Upper lobe of left lung (tissue), 6 donors: ENCODE data around the gene RUNX2. TPM values are rescaled to one million over a fixed set of nuclear protein-coding genes. Genes with fewer than 3 reads are reported as not detected.
A peak's percentile ranks its signal among the peaks of the same experiment; 100 is the strongest.
"Not testable (repeated sequence)": the region's sequence is repeated elsewhere in the genome, so short reads cannot be mapped to it uniquely, and the experiment has no call there.

Source experiments
- ATAC-seq, 2 donors: fragments of 200-7000 bp; cut with Tn5 transposase; one replicate each; pipeline ENCODE4 v1.9.1; 2022; ENCODE audit warnings: mild to moderate bottlenecking in 2 of 2, moderate library complexity in 2 of 2; ENCODE audit not compliant: low FRiP score in 2 of 2
- DNase-seq, 2 donors: peaks; one replicate each; pipeline ENCODE4 v3.0.0-alpha.2; 2019 to 2020
- H3K27ac ChIP-seq, 4 donors: fragments of 200-600 bp; sonication (generic); one replicate each; pipeline ENCODE4 v1.5.1; 2016 to 2019
- H3K27me3 ChIP-seq, 4 donors: fragments of 200-600 bp; sonication (generic); one replicate each; pipeline ENCODE4 v1.5.1; 2017 to 2019
- H3K36me3 ChIP-seq, 4 donors: fragments of 200-600 bp; sonication (generic); one replicate each; pipeline ENCODE4 v1.5.1; 2016 to 2019
- H3K4me1 ChIP-seq, 4 donors: fragments of 200-600 bp; sonication (generic); one replicate each; pipeline ENCODE4 v1.5.1; 2018 to 2019
- H3K4me3 ChIP-seq, 4 donors: fragments of 200-600 bp; sonication (generic); one replicate each; pipeline ENCODE4 v1.5.1; 2017 to 2019; ENCODE audit warnings: mild to moderate bottlenecking in 2 of 4, moderate library complexity in 1 of 4
- H3K9me3 ChIP-seq, 4 donors: fragments of 200-600 bp; sonication (generic); one replicate each; pipeline ENCODE4 v1.5.1; 2018 to 2019
- EP300 ChIP-seq, 4 donors: sonication (generic); formaldehyde crosslinking; IDR thresholded peaks; one replicate each; pipeline ENCODE4 v1.5.1; 2017; ENCODE audit warnings: antibody characterized with exemption in 4 of 4, control low read depth in 2 of 4
- POLR2A ChIP-seq, 4 donors: fragments of 450-650 bp; IDR thresholded peaks; one replicate each; pipeline ENCODE4 v1.5.1; 2016 to 2017; ENCODE audit warnings: antibody characterized with exemption in 4 of 4, mild to moderate bottlenecking in 2 of 4
- POLR2AphosphoS5 ChIP-seq, 2 donors: sonication (generic); formaldehyde crosslinking; IDR thresholded peaks; one replicate each; pipeline ENCODE4 v1.5.1; 2017; ENCODE audit warnings: antibody characterized with exemption in 2 of 2
- WGBS, 2 donors: methylation state at CpG; one replicate each; pipeline ENCODE4 v1.1.5; 2017 to 2018; 5-methylcytosine and 5-hydroxymethylcytosine counted together
- total RNA-seq, 6 donors: library from RNA; depleted of rRNA in 4 of 6; stranded (reverse); fragments of >200 nt in 4 of 6; gene quantifications; one replicate each; pipeline versions ENCODE4 v1.1.0 to v1.2.1, GENCODE V29; 2016 to 2021
- TF ChIP-seq, protein P1 (sequence below), 6 experiments: fragments of 450-650 bp in 4 of 6; fragments of 200-600 bp in 2 of 6; sonication (generic) in 2 of 6; IDR thresholded peaks; one replicate each; pipeline ENCODE4 v1.5.1; 2016 to 2019; ENCODE audit warnings: antibody characterized with exemption in 6 of 6
- donor health status: DM: no; HTN: no; CAD: no; lungs with moderate emphysema.
- donor health status: DM: no; HTN: yes; CAD: no; lungs with severe emphysema.

Gene RUNX2
- 10 to 100 TPM in 1 of 6 donors, 1 to 10 TPM in 5; 2.6 to 12.2 (median 5.5) TPM for total RNA-seq

- Histone ChIP-seq H3K27me3 (no peaks in the 10 kb centered on the region), H3K9me3 (no peaks in the 10 kb centered on the region), H3K36me3 (no peaks in the 10 kb centered on the region), H3K4me3 (peak within 1 kb of the TSS in 3 of 4 donors; percentile 25 to 37 (median 36)), H3K4me1 (peaks cover 0 to 19% (median 12%) of the 10 kb centered on the region in 4 donors), H3K27ac (peak within 1 kb of the TSS in 3 of 4 donors; percentile 8 to 64 (median 52))
- ATAC-seq (peak; percentile 70 to 84), DNase-seq (peak in 1 of 2 donors; percentile 27)
- TF ChIP-seq POLR2A (IDR thresholded peaks at IDR 0.05): no peak
- TF ChIP-seq EP300 (IDR thresholded peaks at IDR 0.05): no peak
- TF ChIP-seq POLR2AphosphoS5 (IDR thresholded peaks at IDR 0.05): no peak
- WGBS, 2 donors: 58 to 59% methylated on average over 5 of the region's 5 CpGs
Measured at GRCh38 chr6:45327956-45328522, at the start of gene RUNX2. Gene RUNX2 (plus strand): TSS chr6:45328330. CDS start chr6:45328727, 397 bp downstream.

DNA sequence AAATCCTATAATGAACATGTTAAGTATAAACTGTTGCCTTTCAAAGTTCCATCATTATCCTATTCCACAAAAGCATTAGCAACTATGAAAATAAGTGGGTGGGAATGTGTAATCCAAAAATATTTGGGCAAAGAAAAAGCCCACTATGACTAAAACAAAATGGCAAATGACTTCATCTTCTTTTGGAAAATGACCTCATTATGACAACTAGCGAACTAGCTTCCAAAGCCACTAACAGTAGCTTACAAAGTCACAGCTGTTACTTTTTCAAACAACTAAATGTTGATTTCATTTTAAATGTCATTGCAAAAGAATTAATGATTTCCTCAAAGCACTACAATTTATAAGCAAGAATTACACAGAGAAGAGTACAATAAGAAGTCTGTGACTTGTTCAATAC, 49.8 kb upstream of the RUNX2 start:
- H3K4me3 ChIP-seq: no peak overlapping the region
- WGBS, 2 donors: 83 to 93% methylated on average over 1 of the region's 1 CpG
- H3K27me3 ChIP-seq: no peaks in the 10 kb centered on the region
- H3K9me3 ChIP-seq: no peaks in the 10 kb centered on the region
- DNase-seq (no peak), ATAC-seq (no peak)
- H3K4me1 ChIP-seq: no peaks in the 10 kb centered on the region
- no peak overlapping the region for H3K27ac ChIP-seq
- TF ChIP-seq, protein P1, sequence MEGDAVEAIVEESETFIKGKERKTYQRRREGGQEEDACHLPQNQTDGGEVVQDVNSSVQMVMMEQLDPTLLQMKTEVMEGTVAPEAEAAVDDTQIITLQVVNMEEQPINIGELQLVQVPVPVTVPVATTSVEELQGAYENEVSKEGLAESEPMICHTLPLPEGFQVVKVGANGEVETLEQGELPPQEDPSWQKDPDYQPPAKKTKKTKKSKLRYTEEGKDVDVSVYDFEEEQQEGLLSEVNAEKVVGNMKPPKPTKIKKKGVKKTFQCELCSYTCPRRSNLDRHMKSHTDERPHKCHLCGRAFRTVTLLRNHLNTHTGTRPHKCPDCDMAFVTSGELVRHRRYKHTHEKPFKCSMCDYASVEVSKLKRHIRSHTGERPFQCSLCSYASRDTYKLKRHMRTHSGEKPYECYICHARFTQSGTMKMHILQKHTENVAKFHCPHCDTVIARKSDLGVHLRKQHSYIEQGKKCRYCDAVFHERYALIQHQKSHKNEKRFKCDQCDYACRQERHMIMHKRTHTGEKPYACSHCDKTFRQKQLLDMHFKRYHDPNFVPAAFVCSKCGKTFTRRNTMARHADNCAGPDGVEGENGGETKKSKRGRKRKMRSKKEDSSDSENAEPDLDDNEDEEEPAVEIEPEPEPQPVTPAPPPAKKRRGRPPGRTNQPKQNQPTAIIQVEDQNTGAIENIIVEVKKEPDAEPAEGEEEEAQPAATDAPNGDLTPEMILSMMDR (IDR thresholded peaks at IDR 0.05): no peak
- no peak for TF ChIP-seq EP300 (IDR thresholded peaks at IDR 0.05)
- TF ChIP-seq POLR2A (IDR thresholded peaks at IDR 0.05): no peak
- TF ChIP-seq POLR2AphosphoS5 (IDR thresholded peaks at IDR 0.05): no peak
- H3K36me3 ChIP-seq: no peaks in the 10 kb centered on the region

- 93 to 94% methylated on average over 3 of the region's 3 CpGs for WGBS, 2 donors
- not testable (repeated sequence) for H3K27me3 ChIP-seq, DNase-seq, H3K36me3 ChIP-seq, H3K9me3 ChIP-seq, ATAC-seq, H3K4me1 ChIP-seq, H3K4me3 ChIP-seq, H3K27ac ChIP-seq
Measured at GRCh38 chr6:45286707-45287106, 41.4 kb upstream of the RUNX2 start.

DNA sequence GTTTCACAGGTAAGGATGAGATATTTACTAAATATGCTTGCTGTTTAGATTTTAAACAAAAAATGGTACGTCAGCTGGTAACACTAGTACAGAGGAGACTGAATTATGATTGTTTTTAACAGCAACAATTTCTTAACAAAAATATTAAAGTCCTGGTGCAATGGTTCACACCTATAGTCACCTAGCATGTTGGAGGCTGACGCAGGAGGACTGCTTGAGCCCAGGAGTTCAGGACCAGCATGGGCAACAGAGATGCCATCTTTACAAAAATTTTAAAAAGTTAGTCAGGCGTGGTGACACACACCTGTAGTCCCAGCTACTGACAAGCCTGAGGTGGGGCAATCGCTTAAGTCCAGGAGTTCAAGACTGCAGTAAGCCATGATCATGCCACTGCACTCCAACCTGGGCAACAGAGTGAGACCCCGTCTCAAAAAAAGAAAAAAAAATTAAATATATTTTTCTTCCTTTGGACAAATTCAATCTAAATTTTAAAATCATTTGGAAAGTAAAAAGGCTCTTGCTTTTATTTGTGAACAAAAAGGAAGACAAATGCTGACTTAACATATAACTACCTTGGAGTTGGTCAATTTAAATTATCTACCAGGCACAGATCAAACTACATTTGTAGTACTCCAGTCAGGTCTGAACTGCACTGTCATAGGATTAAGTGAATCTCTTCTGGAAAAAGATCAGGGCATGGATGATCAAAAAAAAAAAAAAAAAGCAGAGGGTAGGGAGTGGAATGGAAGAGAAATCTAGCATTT, 38.2 kb upstream of the RUNX2 start:
- Histone ChIP-seq H3K27me3 (no peaks in the 10 kb centered on the region), H3K4me3 (no peak overlapping the region), H3K9me3 (no peaks in the 10 kb centered on the region), H3K36me3 (no peaks in the 10 kb centered on the region), H3K4me1 (no peaks in the 10 kb centered on the region), H3K27ac (no peak overlapping the region)
- DNase-seq (no peak), ATAC-seq (no peak)
- TF ChIP-seq POLR2A (IDR thresholded peaks at IDR 0.05) (no peak), POLR2AphosphoS5 (IDR thresholded peaks at IDR 0.05) (no peak), EP300 (IDR thresholded peaks at IDR 0.05) (no peak)
- TF ChIP-seq, protein P1 (IDR thresholded peaks at IDR 0.05): no peak
- 94 to 96% methylated on average over 5 of the region's 5 CpGs for WGBS, 2 donors

GRCh38 chr6:45293306-45293705, 34.8 kb upstream of the RUNX2 start:
- H3K36me3 ChIP-seq: no peaks in the 10 kb centered on the region
- TF ChIP-seq EP300 (IDR thresholded peaks at IDR 0.05) (no peak), POLR2A (IDR thresholded peaks at IDR 0.05) (no peak), POLR2AphosphoS5 (IDR thresholded peaks at IDR 0.05) (no peak)
- TF ChIP-seq, protein P1 (IDR thresholded peaks at IDR 0.05): no peak
- H3K27me3 ChIP-seq: no peaks in the 10 kb centered on the region
- no peak overlapping the region for H3K27ac ChIP-seq
- 83 to 90% methylated on average over 3 of the region's 3 CpGs for WGBS, 2 donors
- no peak overlapping the region for H3K4me3 ChIP-seq
- no peak for ATAC-seq
- no peaks in the 10 kb centered on the region for H3K4me1 ChIP-seq
- DNase-seq: no peak
- no peaks in the 10 kb centered on the region for H3K9me3 ChIP-seq

GRCh38 chr6:45294065-45294701, 33.9 kb upstream of the RUNX2 start:
- H3K36me3 ChIP-seq, H3K9me3 ChIP-seq, H3K27ac ChIP-seq, DNase-seq, ATAC-seq, H3K4me1 ChIP-seq, H3K4me3 ChIP-seq, H3K27me3 ChIP-seq: not testable (repeated sequence)
- WGBS, 2 donors: 60 to 76% methylated on average over 1 of the region's 1 CpG
